HUES48 (cell line): ENCODE data around the gene ASF1B.

Source experiments
- H3K27ac ChIP-seq: one replicate; pipeline ENCODE4 v1.7.0; 2013; ENCODE audit warnings: low read depth, low read length, inconsistent platforms
- H3K27me3 ChIP-seq: 2 replicates; pipeline ENCODE4 v1.6.1; 2013; ENCODE audit warnings: mild to moderate bottlenecking, low read length; ENCODE audit not compliant: control insufficient read depth, insufficient read depth
- H3K36me3 ChIP-seq: 2 replicates; pipeline ENCODE4 v1.6.1; 2013; ENCODE audit warnings: low read length; ENCODE audit not compliant: control insufficient read depth, insufficient read depth
- H3K4me1 ChIP-seq: 2 replicates; pipeline ENCODE4 v1.6.1; 2013; ENCODE audit warnings: mild to moderate bottlenecking, low read length; ENCODE audit not compliant: control insufficient read depth, insufficient read depth
- H3K4me3 ChIP-seq: 2 replicates; pipeline ENCODE4 v1.5.1; 2013; ENCODE audit warnings: mild to moderate bottlenecking, low read depth, low read length
- H3K9ac ChIP-seq: 2 replicates; pipeline ENCODE4 v1.6.1; 2013; ENCODE audit warnings: mild to moderate bottlenecking, low read depth, low read length, moderate library complexity
- H3K9me3 ChIP-seq: 2 replicates; pipeline ENCODE4 v1.6.1; 2013; ENCODE audit warnings: low read length; ENCODE audit not compliant: control insufficient read depth, insufficient read depth

ASF1B gene

GRCh38 chr19:14080887-14081796 lies 55.2 kb downstream of the ASF1B start:
- H3K27me3 ChIP-seq = peaks cover 3% of the 10 kb centered on the region; the same call in 1 of the 2 replicates
- peak overlapping the region; percentile 73 for H3K27ac ChIP-seq
- H3K4me1 ChIP-seq = no peaks in the 10 kb centered on the region
- H3K4me3 ChIP-seq = peak overlapping the region; percentile 87
- H3K9ac ChIP-seq = peak overlapping the region; percentile 59
- H3K36me3 ChIP-seq = no peaks in the 10 kb centered on the region
- no peaks in the 10 kb centered on the region for H3K9me3 ChIP-seq

GRCh38 chr19:14078411-14078810 lies 58.0 kb downstream of the ASF1B start:
- no peaks in the 10 kb centered on the region for H3K9me3 ChIP-seq
- no peak overlapping the region for H3K4me3 ChIP-seq
- no peaks in the 10 kb centered on the region for H3K36me3 ChIP-seq
- H3K9ac ChIP-seq = no peak overlapping the region
- H3K27ac ChIP-seq = no peak overlapping the region
- no peaks in the 10 kb centered on the region; the same call in 1 of the 2 replicates for H3K4me1 ChIP-seq
- H3K27me3 ChIP-seq = peaks cover 29% of the 10 kb centered on the region

- H3K9me3 ChIP-seq = no peaks in the 10 kb centered on the region
- no peaks in the 10 kb centered on the region for H3K36me3 ChIP-seq
- no peak overlapping the region for H3K27ac ChIP-seq
- peaks cover 46% of the 10 kb centered on the region for H3K27me3 ChIP-seq
- peak overlapping the region; percentile 62 for H3K4me3 ChIP-seq
- peaks cover 4% of the 10 kb centered on the region; the same call in 1 of the 2 replicates for H3K4me1 ChIP-seq
- no peak overlapping the region for H3K9ac ChIP-seq
Observed at GRCh38 chr19:14073925-14074838, 62.2 kb downstream of the ASF1B start.

- Histone ChIP-seq H3K27me3 (peaks cover 46% of the 10 kb centered on the region), H3K9me3 (no peaks in the 10 kb centered on the region), H3K4me3 (peak overlapping the region; percentile 62), H3K27ac (no peak overlapping the region), H3K4me1 (peaks cover 4% of the 10 kb centered on the region; the same call in 1 of the 2 replicates), H3K9ac (no peak overlapping the region), H3K36me3 (no peaks in the 10 kb centered on the region)
Observed at GRCh38 chr19:14073261-14073924, 63.0 kb downstream of the ASF1B start.

GRCh38 chr19:14072535-14073260 lies 63.7 kb downstream of the ASF1B start, which contains the start of gene MISP3:
TSS of gene MISP3 (plus strand) at chr19:14072786. CDS start at chr19:14073310, 524 bp downstream.
- peak within 1 kb of the TSS; percentile 62 for H3K4me3 ChIP-seq
- H3K36me3 ChIP-seq = no peaks in the 10 kb centered on the region
- H3K4me1 ChIP-seq = peaks cover 4% of the 10 kb centered on the region; the same call in 1 of the 2 replicates
- H3K27me3 ChIP-seq = peaks cover 46% of the 10 kb centered on the region
- no peak within 1 kb of the TSS for H3K9ac ChIP-seq
- H3K27ac ChIP-seq = no peak within 1 kb of the TSS
- H3K9me3 ChIP-seq = no peaks in the 10 kb centered on the region

GRCh38 chr19:14070268-14071050 lies 65.9 kb downstream of the ASF1B start:
- H3K4me3 ChIP-seq = no peak overlapping the region
- H3K9ac ChIP-seq = no peak overlapping the region
- H3K27me3 ChIP-seq = peaks cover 37% of the 10 kb centered on the region
- no peak overlapping the region for H3K27ac ChIP-seq
- H3K9me3 ChIP-seq = no peaks in the 10 kb centered on the region
- peaks cover 4% of the 10 kb centered on the region; the same call in 1 of the 2 replicates for H3K4me1 ChIP-seq
- no peaks in the 10 kb centered on the region for H3K36me3 ChIP-seq
